Neural cell (in vitro differentiated cells): ENCODE measurements around the gene SLCO2A1.

ENCODE experiments used
- EZH2 ChIP-seq: fragments of 200-600, 300-800 bp; shearing (Covaris generic), sonication (generic); IDR thresholded peaks from 2 replicates; pipeline ENCODE4 v1.6.1; 2014; ENCODE audit warnings: antibody characterized with exemption, low read length, borderline replicate concordance, mild to moderate bottlenecking; ENCODE audit not compliant: insufficient read depth, poor library complexity, severe bottlenecking
- POLR2AphosphoS5 ChIP-seq: IDR thresholded peaks from 2 replicates; pipeline ENCODE4 v1.6.1; 2012
- REST ChIP-seq: IDR thresholded peaks from 2 replicates; pipeline ENCODE4 v1.6.1; 2012; ENCODE audit warnings: borderline replicate concordance
- SMC3 ChIP-seq: fragments of 450-650 bp; conservative IDR thresholded peaks from 2 replicates; pipeline ENCODE4 v1.6.1; 2014; ENCODE audit warnings: antibody characterized with exemption, mild to moderate bottlenecking, moderate library complexity; ENCODE audit not compliant: poor library complexity
- TAF1 ChIP-seq: IDR thresholded peaks from 2 replicates; pipeline ENCODE4 v1.6.1; 2012; ENCODE audit warnings: low read depth
- TF ChIP-seq, protein P1 (sequence below): fragments of 450-650 bp; IDR thresholded peaks from 2 replicates; pipeline ENCODE4 v1.5.1; 2014; ENCODE audit warnings: antibody characterized with exemption, mild to moderate bottlenecking, moderate library complexity; ENCODE audit not compliant: poor library complexity, severe bottlenecking

- TF ChIP-seq SMC3 (no peak), EZH2 (no peak), POLR2AphosphoS5 (no peak), TAF1 (no peak), REST (no peak)
- TF ChIP-seq, protein P1, sequence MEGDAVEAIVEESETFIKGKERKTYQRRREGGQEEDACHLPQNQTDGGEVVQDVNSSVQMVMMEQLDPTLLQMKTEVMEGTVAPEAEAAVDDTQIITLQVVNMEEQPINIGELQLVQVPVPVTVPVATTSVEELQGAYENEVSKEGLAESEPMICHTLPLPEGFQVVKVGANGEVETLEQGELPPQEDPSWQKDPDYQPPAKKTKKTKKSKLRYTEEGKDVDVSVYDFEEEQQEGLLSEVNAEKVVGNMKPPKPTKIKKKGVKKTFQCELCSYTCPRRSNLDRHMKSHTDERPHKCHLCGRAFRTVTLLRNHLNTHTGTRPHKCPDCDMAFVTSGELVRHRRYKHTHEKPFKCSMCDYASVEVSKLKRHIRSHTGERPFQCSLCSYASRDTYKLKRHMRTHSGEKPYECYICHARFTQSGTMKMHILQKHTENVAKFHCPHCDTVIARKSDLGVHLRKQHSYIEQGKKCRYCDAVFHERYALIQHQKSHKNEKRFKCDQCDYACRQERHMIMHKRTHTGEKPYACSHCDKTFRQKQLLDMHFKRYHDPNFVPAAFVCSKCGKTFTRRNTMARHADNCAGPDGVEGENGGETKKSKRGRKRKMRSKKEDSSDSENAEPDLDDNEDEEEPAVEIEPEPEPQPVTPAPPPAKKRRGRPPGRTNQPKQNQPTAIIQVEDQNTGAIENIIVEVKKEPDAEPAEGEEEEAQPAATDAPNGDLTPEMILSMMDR, result no peak
These were observed 58.8 kb downstream of the SLCO2A1 start for GRCh38 chr3:133970916-133971315.
